Gastroesophageal sphincter (tissue), 3 donors: Measurements from ENCODE around the gene AFAP1.

ENCODE experiments used
- EP300 ChIP-seq: sonication (generic); formaldehyde crosslinking; IDR thresholded peaks from one replicate; pipeline ENCODE4 v1.6.1; 2017; ENCODE audit warnings: antibody characterized with exemption, mild to moderate bottlenecking
- POLR2A ChIP-seq, 2 donors: fragments of 450-650 bp; IDR thresholded peaks; one replicate each; pipeline ENCODE4 v1.6.1; 2017; ENCODE audit warnings: antibody characterized with exemption in 2 of 2, mild to moderate bottlenecking in 2 of 2, moderate library complexity in 1 of 2
- POLR2AphosphoS5 ChIP-seq: sonication (generic); formaldehyde crosslinking; IDR thresholded peaks from one replicate; pipeline ENCODE4 v1.6.1; 2017; ENCODE audit warnings: antibody characterized with exemption
- TF ChIP-seq, protein P1 (sequence below), 4 experiments: fragments of 200-600 bp in 2 of 4; fragments of 450-650 bp in 2 of 4; sonication (generic) in 1 of 4; IDR thresholded peaks; one replicate each; pipeline ENCODE4 v1.5.1; 2017 to 2019; ENCODE audit warnings: antibody characterized with exemption in 4 of 4, mild to moderate bottlenecking in 2 of 4, moderate library complexity in 2 of 4

DNA sequence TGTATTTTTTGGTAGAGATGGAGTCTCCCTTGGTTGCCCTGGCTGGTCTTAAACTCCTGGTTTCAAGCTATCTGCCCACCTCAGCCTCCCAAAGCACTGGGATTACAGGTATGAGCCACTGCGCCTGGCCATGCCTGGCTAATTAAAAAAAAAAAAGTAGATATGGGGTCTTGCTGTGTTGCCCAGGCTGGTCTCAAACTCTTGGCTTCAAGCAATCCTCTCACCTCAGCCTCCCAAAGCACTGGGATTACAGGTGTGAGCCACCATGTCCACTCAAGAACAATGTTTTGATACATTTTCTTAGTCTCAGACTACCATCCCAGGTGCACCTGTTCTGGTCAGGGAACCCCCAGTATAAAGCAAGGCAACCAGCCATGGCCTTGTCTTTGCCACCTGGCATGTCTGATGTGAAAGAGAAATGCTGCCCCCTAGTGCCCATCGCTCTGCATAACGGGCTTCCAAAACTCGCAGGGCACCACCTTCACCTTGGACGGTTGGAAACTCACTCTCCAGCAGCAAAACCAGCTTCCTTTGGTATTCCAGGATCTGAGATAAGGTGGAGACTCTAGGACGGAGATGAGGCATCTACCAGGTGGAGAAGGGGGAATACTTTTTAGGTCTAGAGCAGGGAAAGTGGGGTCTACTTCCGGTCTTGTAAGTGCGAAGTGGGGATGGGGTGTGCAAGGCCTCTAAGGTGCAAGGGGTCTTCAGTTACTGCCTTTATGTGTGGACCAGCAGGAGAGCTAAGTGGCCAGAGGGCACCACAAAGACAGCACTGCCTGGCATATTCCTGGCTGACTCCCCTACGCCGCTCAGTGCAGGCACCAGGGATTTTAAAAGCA is 47.7 kb upstream of the AFAP1 start:
- TF ChIP-seq, protein P1, sequence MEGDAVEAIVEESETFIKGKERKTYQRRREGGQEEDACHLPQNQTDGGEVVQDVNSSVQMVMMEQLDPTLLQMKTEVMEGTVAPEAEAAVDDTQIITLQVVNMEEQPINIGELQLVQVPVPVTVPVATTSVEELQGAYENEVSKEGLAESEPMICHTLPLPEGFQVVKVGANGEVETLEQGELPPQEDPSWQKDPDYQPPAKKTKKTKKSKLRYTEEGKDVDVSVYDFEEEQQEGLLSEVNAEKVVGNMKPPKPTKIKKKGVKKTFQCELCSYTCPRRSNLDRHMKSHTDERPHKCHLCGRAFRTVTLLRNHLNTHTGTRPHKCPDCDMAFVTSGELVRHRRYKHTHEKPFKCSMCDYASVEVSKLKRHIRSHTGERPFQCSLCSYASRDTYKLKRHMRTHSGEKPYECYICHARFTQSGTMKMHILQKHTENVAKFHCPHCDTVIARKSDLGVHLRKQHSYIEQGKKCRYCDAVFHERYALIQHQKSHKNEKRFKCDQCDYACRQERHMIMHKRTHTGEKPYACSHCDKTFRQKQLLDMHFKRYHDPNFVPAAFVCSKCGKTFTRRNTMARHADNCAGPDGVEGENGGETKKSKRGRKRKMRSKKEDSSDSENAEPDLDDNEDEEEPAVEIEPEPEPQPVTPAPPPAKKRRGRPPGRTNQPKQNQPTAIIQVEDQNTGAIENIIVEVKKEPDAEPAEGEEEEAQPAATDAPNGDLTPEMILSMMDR (IDR thresholded peaks at IDR 0.05), result peak in 3 of 4 experiments; percentile 80 to 91 (median 86)
- no peak for TF ChIP-seq POLR2A (IDR thresholded peaks at IDR 0.05)
- no peak for TF ChIP-seq POLR2AphosphoS5
- TF ChIP-seq EP300, result no peak
